GM18858 (cell line): ENCODE results near the gene MYBPC3.
"Not testable (repeated sequence)": the region's sequence is repeated elsewhere in the genome, so short reads cannot be mapped to it uniquely, and the experiment has no call there.

Experiments used
- ATAC-seq: cut with Tn5 transposase; IDR thresholded peaks from one replicate; pipeline ENCODE4 v1.9.1; 2021; ENCODE audit not compliant: unreplicated experiment

The MYBPC3 gene

GRCh38 chr11:47324520-47324919, 28.0 kb downstream of the MYBPC3 start:
- ATAC-seq = no peak

GRCh38 chr11:47318166-47318565, 34.3 kb downstream of the MYBPC3 start:
- ATAC-seq = no peak

GRCh38 chr11:47317064-47317828, 35.3 kb downstream of the MYBPC3 start:
- peak; percentile 58 for ATAC-seq

- not testable (repeated sequence) for ATAC-seq
Measured at GRCh38 chr11:47316501-47316900, 36.0 kb downstream of the MYBPC3 start.

- ATAC-seq = no peak
Measured at GRCh38 chr11:47314992-47315391, 37.5 kb downstream of the MYBPC3 start.

GRCh38 chr11:47308050-47308823, 44.3 kb downstream of the MYBPC3 start:
- no peak for ATAC-seq

GRCh38 chr11:47306484-47306844, 46.0 kb downstream of the MYBPC3 start:
- ATAC-seq = no peak

GRCh38 chr11:47305734-47306483, 46.6 kb downstream of the MYBPC3 start:
- ATAC-seq = no peak

- no peak for ATAC-seq
Measured at GRCh38 chr11:47302853-47303252, 49.6 kb downstream of the MYBPC3 start.

- no peak for ATAC-seq
Measured at GRCh38 chr11:47299078-47299477, 53.4 kb downstream of the MYBPC3 start.

- no peak for ATAC-seq
Measured at GRCh38 chr11:47296045-47296444, 56.5 kb downstream of the MYBPC3 start.

GRCh38 chr11:47295385-47295784, 57.1 kb downstream of the MYBPC3 start:
- ATAC-seq = no peak

GRCh38 chr11:47289856-47290255, 62.6 kb downstream of the MYBPC3 start:
- ATAC-seq = no peak

GRCh38 chr11:47288066-47288465, 64.4 kb downstream of the MYBPC3 start:
- no peak for ATAC-seq

GRCh38 chr11:47285969-47286770, 66.3 kb downstream of the MYBPC3 start:
- ATAC-seq = no peak

- no peak for ATAC-seq
Measured at GRCh38 chr11:47284151-47284550, 68.4 kb downstream of the MYBPC3 start.

- ATAC-seq = no peak
Measured at GRCh38 chr11:47282462-47282861, 70.0 kb downstream of the MYBPC3 start.
